ENCODE results near the gene HOXA7.

HOXA7 gene

GRCh38 chr7:27123477-27124053, 32.9 kb downstream of the HOXA7 start:
- peaks cover 8 to 94% (median 66%) of the 10 kb centered on the region in 4 experiments for H3K36me3 ChIP-seq (ENCODE audit: control insufficient read depth in 4 of 4, insufficient read depth in 4 of 4, low read length in 3 of 4)
- H3K9me3 ChIP-seq (ENCODE audit: control extremely low read depth in 1 of 5, control insufficient read depth in 4 of 5, insufficient read depth in 2 of 5, low read depth in 1 of 5, low read length in 4 of 5): no peaks in the 10 kb centered on the region
- ChIA-PET CTCF (no interaction called here), POLR2A (no interaction called here)
- peaks cover 0 to 5% (median 0%) of the 10 kb centered on the region in 4 experiments for H3K4me1 ChIP-seq (ENCODE audit: control extremely low read depth in 1 of 4, control insufficient read depth in 4 of 4, insufficient read depth in 4 of 4, low read length in 3 of 4)
- H3K27ac ChIP-seq (ENCODE audit: insufficient read depth in 1 of 2, low read depth in 1 of 2, low read length in 2 of 2, poor library complexity in 1 of 2, severe bottlenecking in 2 of 2): no peak overlapping the region
- 98% methylated on average over 15 of the region's 26 CpGs for WGBS (ENCODE audit: insufficient coverage)
- no peak overlapping the region for H3K4me3 ChIP-seq (ENCODE audit: control insufficient read depth in 1 of 7, extremely low read depth in 1 of 7, insufficient read depth in 4 of 7, low read depth in 2 of 7, low read length in 6 of 7)
- DNase-seq: no peak
- no peaks in the 10 kb centered on the region for H3K27me3 ChIP-seq (replicated peaks in 2 of 5; ENCODE audit: control insufficient read depth in 4 of 5, insufficient read depth in 5 of 5, low read length in 4 of 5)

- no peak for DNase-seq
- CTCF ChIA-PET: no interaction called here
Measured at GRCh38 chr7:27123007-27123476, 33.4 kb downstream of the HOXA7 start.

GRCh38 chr7:27122077-27122910, 34.2 kb downstream of the HOXA7 start:
- Histone ChIP-seq H3K27me3 (replicated peaks in 2 of 5; ENCODE audit: control insufficient read depth in 4 of 5, insufficient read depth in 5 of 5, low read length in 4 of 5) (no peaks in the 10 kb centered on the region), H3K9me3 (ENCODE audit: control extremely low read depth in 1 of 5, control insufficient read depth in 4 of 5, insufficient read depth in 2 of 5, low read depth in 1 of 5, low read length in 4 of 5) (no peaks in the 10 kb centered on the region), H3K4me3 (ENCODE audit: control insufficient read depth in 1 of 7, extremely low read depth in 1 of 7, insufficient read depth in 4 of 7, low read depth in 2 of 7, low read length in 6 of 7) (no peak overlapping the region), H3K27ac (ENCODE audit: insufficient read depth in 1 of 2, low read depth in 1 of 2, low read length in 2 of 2, poor library complexity in 1 of 2, severe bottlenecking in 2 of 2) (no peak overlapping the region), H3K36me3 (ENCODE audit: control insufficient read depth in 4 of 4, insufficient read depth in 4 of 4, low read length in 3 of 4) (peaks cover 6 to 95% (median 74%) of the 10 kb centered on the region in 4 experiments), H3K4me1 (ENCODE audit: control extremely low read depth in 1 of 4, control insufficient read depth in 4 of 4, insufficient read depth in 4 of 4, low read length in 3 of 4) (peaks cover 0 to 5% (median 0%) of the 10 kb centered on the region in 4 experiments)
- ChIA-PET CTCF (no interaction called here), POLR2A (interaction anchor here (0.6 kb wide), 1 partner anchor 12 kb away, joined by 4 read pairs; no protein-coding TSS in a partner anchor)
- 95% methylated on average over 25 of the region's 42 CpGs for WGBS (ENCODE audit: insufficient coverage)
- no peak for DNase-seq

More at GRCh38 chr7:27123007-27123476, 33.4 kb downstream of the HOXA7 start:
- no peaks in the 10 kb centered on the region for H3K9me3 ChIP-seq (ENCODE audit: control extremely low read depth in 1 of 5, control insufficient read depth in 4 of 5, insufficient read depth in 2 of 5, low read depth in 1 of 5, low read length in 4 of 5)
- H3K27me3 ChIP-seq (replicated peaks in 2 of 5; ENCODE audit: control insufficient read depth in 4 of 5, insufficient read depth in 5 of 5, low read length in 4 of 5): no peaks in the 10 kb centered on the region
- peaks cover 6 to 93% (median 67%) of the 10 kb centered on the region in 4 experiments for H3K36me3 ChIP-seq (ENCODE audit: control insufficient read depth in 4 of 4, insufficient read depth in 4 of 4, low read length in 3 of 4)
- 91% methylated on average over 14 of the region's 14 CpGs for WGBS (ENCODE audit: insufficient coverage)
- no peak overlapping the region for H3K4me3 ChIP-seq (ENCODE audit: control insufficient read depth in 1 of 7, extremely low read depth in 1 of 7, insufficient read depth in 4 of 7, low read depth in 2 of 7, low read length in 6 of 7)
- POLR2A ChIA-PET: interaction anchor here (0.6 kb wide), 1 partner anchor 11 kb away, joined by 4 read pairs; no protein-coding TSS in a partner anchor
- no peak overlapping the region for H3K27ac ChIP-seq (ENCODE audit: insufficient read depth in 1 of 2, low read depth in 1 of 2, low read length in 2 of 2, poor library complexity in 1 of 2, severe bottlenecking in 2 of 2)
- peaks cover 0 to 5% (median 0%) of the 10 kb centered on the region in 4 experiments for H3K4me1 ChIP-seq (ENCODE audit: control extremely low read depth in 1 of 4, control insufficient read depth in 4 of 4, insufficient read depth in 4 of 4, low read length in 3 of 4)

- peaks cover 0 to 5% (median 0%) of the 10 kb centered on the region in 4 experiments for H3K4me1 ChIP-seq (ENCODE audit: control extremely low read depth in 1 of 4, control insufficient read depth in 4 of 4, insufficient read depth in 4 of 4, low read length in 3 of 4)
- 97% methylated on average over 7 of the region's 7 CpGs for WGBS (ENCODE audit: insufficient coverage)
- no peak for DNase-seq
- H3K9me3 ChIP-seq (ENCODE audit: control extremely low read depth in 1 of 5, control insufficient read depth in 4 of 5, insufficient read depth in 2 of 5, low read depth in 1 of 5, low read length in 4 of 5): no peaks in the 10 kb centered on the region
- H3K27ac ChIP-seq (ENCODE audit: insufficient read depth in 1 of 2, low read depth in 1 of 2, low read length in 2 of 2, poor library complexity in 1 of 2, severe bottlenecking in 2 of 2): no peak overlapping the region
- peaks cover 6 to 94% (median 75%) of the 10 kb centered on the region in 4 experiments for H3K36me3 ChIP-seq (ENCODE audit: control insufficient read depth in 4 of 4, insufficient read depth in 4 of 4, low read length in 3 of 4)
- H3K27me3 ChIP-seq (replicated peaks in 2 of 5; ENCODE audit: control insufficient read depth in 4 of 5, insufficient read depth in 5 of 5, low read length in 4 of 5): no peaks in the 10 kb centered on the region
- POLR2A ChIA-PET: no interaction called here
- no peak overlapping the region for H3K4me3 ChIP-seq (ENCODE audit: control insufficient read depth in 1 of 7, extremely low read depth in 1 of 7, insufficient read depth in 4 of 7, low read depth in 2 of 7, low read length in 6 of 7)
- CTCF ChIA-PET: no interaction called here
Measured at GRCh38 chr7:27121684-27122076, 34.8 kb downstream of the HOXA7 start.

GRCh38 chr7:27119412-27119911, 37.0 kb downstream of the HOXA7 start:
- DNase-seq: no peak
- Histone ChIP-seq H3K4me1 (ENCODE audit: control extremely low read depth in 1 of 4, control insufficient read depth in 4 of 4, insufficient read depth in 4 of 4, low read length in 3 of 4) (peaks cover 0 to 5% (median 0%) of the 10 kb centered on the region in 4 experiments), H3K36me3 (ENCODE audit: control insufficient read depth in 4 of 4, insufficient read depth in 4 of 4, low read length in 3 of 4) (peaks cover 10 to 91% (median 70%) of the 10 kb centered on the region in 4 experiments), H3K27me3 (replicated peaks in 2 of 5; ENCODE audit: control insufficient read depth in 4 of 5, insufficient read depth in 5 of 5, low read length in 4 of 5) (no peaks in the 10 kb centered on the region), H3K4me3 (ENCODE audit: control insufficient read depth in 1 of 7, extremely low read depth in 1 of 7, insufficient read depth in 4 of 7, low read depth in 2 of 7, low read length in 6 of 7) (no peak overlapping the region), H3K9me3 (ENCODE audit: control extremely low read depth in 1 of 5, control insufficient read depth in 4 of 5, insufficient read depth in 2 of 5, low read depth in 1 of 5, low read length in 4 of 5) (no peaks in the 10 kb centered on the region), H3K27ac (ENCODE audit: insufficient read depth in 1 of 2, low read depth in 1 of 2, low read length in 2 of 2, poor library complexity in 1 of 2, severe bottlenecking in 2 of 2) (peak overlapping the region in 1 of 2 experiments; percentile 19)
- CTCF ChIA-PET: interaction anchor here (1.1 to 3.3 kb wide), 5 partner anchors 9 to 29 kb away, joined by 3 to 10 read pairs (median 4); partner anchors contain the start of genes HOXA4 and HOXA6
- WGBS (ENCODE audit: insufficient coverage): 80% methylated on average over 1 of the region's 1 CpG
- POLR2A ChIA-PET: no interaction called here

GRCh38 chr7:27118580-27118979, 37.9 kb downstream of the HOXA7 start:
- H3K27ac ChIP-seq (ENCODE audit: insufficient read depth in 1 of 2, low read depth in 1 of 2, low read length in 2 of 2, poor library complexity in 1 of 2, severe bottlenecking in 2 of 2): no peak overlapping the region

More at GRCh38 chr7:27118580-27118979, 37.9 kb downstream of the HOXA7 start:
- no peak for DNase-seq
- Histone ChIP-seq H3K4me1 (ENCODE audit: control extremely low read depth in 1 of 4, control insufficient read depth in 4 of 4, insufficient read depth in 4 of 4, low read length in 3 of 4) (peaks cover 0 to 5% (median 0%) of the 10 kb centered on the region in 4 experiments), H3K9me3 (ENCODE audit: control extremely low read depth in 1 of 5, control insufficient read depth in 4 of 5, insufficient read depth in 2 of 5, low read depth in 1 of 5, low read length in 4 of 5) (no peaks in the 10 kb centered on the region), H3K4me3 (ENCODE audit: control insufficient read depth in 1 of 7, extremely low read depth in 1 of 7, insufficient read depth in 4 of 7, low read depth in 2 of 7, low read length in 6 of 7) (no peak overlapping the region), H3K36me3 (ENCODE audit: control insufficient read depth in 4 of 4, insufficient read depth in 4 of 4, low read length in 3 of 4) (peaks cover 10 to 84% (median 65%) of the 10 kb centered on the region in 4 experiments), H3K27me3 (replicated peaks in 2 of 5; ENCODE audit: control insufficient read depth in 4 of 5, insufficient read depth in 5 of 5, low read length in 4 of 5) (no peaks in the 10 kb centered on the region)
- ChIA-PET CTCF (interaction anchor here (0.7 to 3.3 kb wide), 3 partner anchors 13 to 30 kb away, joined by 3 to 10 read pairs (median 3); partner anchors contain the start of genes HOXA4 and HOXA6), POLR2A (interaction anchor here (0.6 kb wide), 1 partner anchor 254 kb away, joined by 3 read pairs; no protein-coding TSS in a partner anchor)
- 93% methylated on average over 1 of the region's 3 CpGs for WGBS (ENCODE audit: insufficient coverage)
